ENCODE data around the gene CNTNAP5.
"Not testable (repeated sequence)": the region's sequence is repeated elsewhere in the genome, so short reads cannot be mapped to it uniquely, and the experiment has no call there.

CNTNAP5 gene

GRCh38 chr2:124402274-124402673, 377.2 kb downstream of the CNTNAP5 start:
- in situ Hi-C loops (cut with MboI; ENCODE audit: low sequenced_read_pairs) = no loop called here

- in situ Hi-C loops (cut with MboI; ENCODE audit: low sequenced_read_pairs) = not testable (repeated sequence)
These were observed 382.9 kb downstream of the CNTNAP5 start for GRCh38 chr2:124407836-124408534.

- in situ Hi-C loops (cut with MboI; ENCODE audit: low sequenced_read_pairs) = no loop called here
These were observed 399.0 kb downstream of the CNTNAP5 start for GRCh38 chr2:124424074-124424473.

GRCh38 chr2:124426122-124426521, 401.0 kb downstream of the CNTNAP5 start:
- in situ Hi-C loops (cut with MboI; ENCODE audit: low sequenced_read_pairs) = no loop called here

GRCh38 chr2:124426625-124427024, 401.5 kb downstream of the CNTNAP5 start:
- in situ Hi-C loops (cut with MboI; ENCODE audit: low sequenced_read_pairs) = no loop called here

GRCh38 chr2:124437811-124438210, 412.7 kb downstream of the CNTNAP5 start:
- in situ Hi-C loops (cut with MboI; ENCODE audit: low sequenced_read_pairs) = no loop called here

GRCh38 chr2:124450481-124450880, 425.4 kb downstream of the CNTNAP5 start:
- in situ Hi-C loops (cut with MboI; ENCODE audit: low sequenced_read_pairs) = no loop called here

- in situ Hi-C loops (cut with MboI; ENCODE audit: low sequenced_read_pairs) = no loop called here
These were observed 451.2 kb downstream of the CNTNAP5 start for GRCh38 chr2:124476291-124476690.

GRCh38 chr2:124478761-124479160, 453.7 kb downstream of the CNTNAP5 start:
- in situ Hi-C loops (cut with MboI; ENCODE audit: low sequenced_read_pairs) = no loop called here

- in situ Hi-C loops (cut with MboI; ENCODE audit: low sequenced_read_pairs) = no loop called here
These were observed 455.9 kb downstream of the CNTNAP5 start for GRCh38 chr2:124480958-124481357.

GRCh38 chr2:124482044-124482443, 457.0 kb downstream of the CNTNAP5 start:
- in situ Hi-C loops (cut with MboI; ENCODE audit: low sequenced_read_pairs) = no loop called here

GRCh38 chr2:124482551-124482950, 457.5 kb downstream of the CNTNAP5 start:
- in situ Hi-C loops (cut with MboI; ENCODE audit: low sequenced_read_pairs) = no loop called here

GRCh38 chr2:124485659-124486058, 460.6 kb downstream of the CNTNAP5 start:
- in situ Hi-C loops (cut with MboI; ENCODE audit: low sequenced_read_pairs) = no loop called here

- in situ Hi-C loops (cut with MboI; ENCODE audit: low sequenced_read_pairs) = no loop called here
These were observed 464.6 kb downstream of the CNTNAP5 start for GRCh38 chr2:124489686-124490085.

GRCh38 chr2:124501575-124502152, 476.6 kb downstream of the CNTNAP5 start:
- in situ Hi-C loops (cut with MboI; ENCODE audit: low sequenced_read_pairs) = no loop called here

GRCh38 chr2:124514236-124514635, 489.1 kb downstream of the CNTNAP5 start:
- in situ Hi-C loops (cut with MboI; ENCODE audit: low sequenced_read_pairs) = no loop called here

GRCh38 chr2:124520953-124521352, 495.9 kb downstream of the CNTNAP5 start:
- in situ Hi-C loops (cut with MboI; ENCODE audit: low sequenced_read_pairs) = no loop called here

GRCh38 chr2:124523096-124523495, 498.0 kb downstream of the CNTNAP5 start:
- in situ Hi-C loops (cut with MboI; ENCODE audit: low sequenced_read_pairs) = no loop called here

- in situ Hi-C loops (cut with MboI; ENCODE audit: low sequenced_read_pairs) = no loop called here
These were observed 499.2 kb downstream of the CNTNAP5 start for GRCh38 chr2:124524155-124524915.

GRCh38 chr2:124526221-124526620, 501.1 kb downstream of the CNTNAP5 start:
- in situ Hi-C loops (cut with MboI; ENCODE audit: low sequenced_read_pairs) = no loop called here

GRCh38 chr2:124530203-124530602, 505.1 kb downstream of the CNTNAP5 start:
- in situ Hi-C loops (cut with MboI; ENCODE audit: low sequenced_read_pairs) = no loop called here

All from HL-60/S4 treated with retinoic acid at 250 ng/mL for 4 days and 3 days (cell line).